GM23338 (cell line): ENCODE measurements around the gene COL4A3. TPM values are rescaled to one million over a fixed set of nuclear protein-coding genes. Genes with fewer than 3 reads are reported as not detected.

ENCODE experiments used
- ATAC-seq: fragments of 200-7000 bp; cut with Tn5 transposase; 3 replicates; pipeline ENCODE4 v1.9.1; 2020
- DNase-seq: peaks from one replicate; pipeline ENCODE4 v3.0.0-alpha.2; 2015; ENCODE audit warnings: low spot score
- H2AFZ ChIP-seq: fragments of 200-600 bp; sonication (generic); 2 replicates; pipeline ENCODE4 v1.8.0; 2016; ENCODE audit warnings: antibody characterized with exemption, mild to moderate bottlenecking, moderate library complexity
- H3F3A ChIP-seq: fragments of 200-600 bp; sonication (generic); replicated peaks from 2 replicates; pipeline ENCODE4 v1.8.0; 2017; ENCODE audit warnings: antibody characterized with exemption, mixed run types, low read depth
- H3K27ac ChIP-seq: fragments of 200-600 bp; sonication (generic); 2 replicates; pipeline ENCODE4 v1.6.1; 2016; ENCODE audit warnings: low read depth
- H3K27me3 ChIP-seq: fragments of 200-600 bp; sonication (generic); 2 replicates; pipeline ENCODE4 v1.8.0; 2016; ENCODE audit warnings: mild to moderate bottlenecking, mixed run types, moderate library complexity; ENCODE audit not compliant: insufficient read depth
- H3K36me3 ChIP-seq: fragments of 200-600 bp; sonication (generic); 2 replicates; pipeline ENCODE4 v1.8.0; 2016; ENCODE audit warnings: mild to moderate bottlenecking; ENCODE audit not compliant: insufficient read depth
- H3K4me1 ChIP-seq: fragments of 200-600 bp; sonication (generic); 2 replicates; pipeline ENCODE4 v1.8.0; 2016; ENCODE audit warnings: mild to moderate bottlenecking, moderate library complexity; ENCODE audit not compliant: insufficient read depth
- H3K4me2 ChIP-seq: fragments of 200-600 bp; sonication (generic); 2 replicates; pipeline ENCODE4 v1.7.1; 2017; ENCODE audit warnings: mixed run types
- H3K4me3 ChIP-seq: fragments of 200-600 bp; sonication (generic); 2 replicates; pipeline ENCODE4 v1.6.1; 2016; ENCODE audit warnings: mixed run types
- H3K79me2 ChIP-seq: fragments of 200-600 bp; sonication (generic); replicated peaks from 2 replicates; pipeline ENCODE4 v1.8.0; 2017; ENCODE audit warnings: mild to moderate bottlenecking; ENCODE audit not compliant: insufficient read depth
- H3K9me2 ChIP-seq: fragments of 200-600 bp; sonication (generic); 2 replicates; pipeline ENCODE4 v1.8.0; 2017; ENCODE audit not compliant: insufficient read depth
- H4K20me1 ChIP-seq: fragments of 200-600 bp; sonication (generic); replicated peaks from 2 replicates; pipeline ENCODE4 v1.8.0; 2017; ENCODE audit warnings: mild to moderate bottlenecking; ENCODE audit not compliant: insufficient read depth
- H3K27ac Mint-ChIP-seq: 2 replicates; pipeline ENCODE4 v1.8.0; 2020; ENCODE audit warnings: inconsistent platforms, mild to moderate bottlenecking, moderate library complexity, mixed read lengths
- H3K27me3 Mint-ChIP-seq: 3 replicates; pipeline ENCODE4 v1.8.0; 2022; ENCODE audit warnings: low read depth, mild to moderate bottlenecking, moderate library complexity, mixed read lengths, inconsistent platforms; ENCODE audit not compliant: insufficient read depth, poor library complexity
- H3K36me3 Mint-ChIP-seq: 3 replicates; pipeline ENCODE4 v1.8.0; 2021; ENCODE audit warnings: low read depth, mild to moderate bottlenecking, inconsistent platforms, moderate library complexity, mixed read lengths
- H3K4me1 Mint-ChIP-seq: 3 replicates; pipeline ENCODE4 v1.8.0; 2020; ENCODE audit warnings: mild to moderate bottlenecking, inconsistent platforms, mixed read lengths
- H3K4me3 Mint-ChIP-seq: 3 replicates; pipeline ENCODE4 v1.8.0; 2021; ENCODE audit warnings: moderate library complexity, mild to moderate bottlenecking, inconsistent platforms, mixed read lengths
- H3K9me3 Mint-ChIP-seq: 3 replicates; pipeline ENCODE4 v1.8.0; 2020; ENCODE audit warnings: moderate library complexity, mild to moderate bottlenecking, inconsistent platforms, mixed read lengths
- CREB1 ChIP-seq: fragments of 250-450 bp; sonication (Bioruptor Pico); IDR thresholded peaks from 2 replicates; pipeline ENCODE4 v1.5.0; 2020; ENCODE audit warnings: low read depth, mild to moderate bottlenecking, moderate library complexity
- EZH2 ChIP-seq: fragments of 200-600 bp; sonication (generic); IDR thresholded peaks from one replicate; pipeline ENCODE4 v1.8.0; 2017; ENCODE audit warnings: antibody characterized with exemption, mild to moderate bottlenecking, low read depth; ENCODE audit not compliant: unreplicated experiment
- EZH2phosphoT487 ChIP-seq: fragments of 200-600 bp; sonication (generic); IDR thresholded peaks from one replicate; pipeline ENCODE4 v1.8.1; 2018; ENCODE audit warnings: antibody characterized with exemption; ENCODE audit not compliant: unreplicated experiment
- JUNB ChIP-seq: IDR thresholded peaks from one replicate; pipeline ENCODE4 v1.6.1; 2016; ENCODE audit warnings: antibody characterized with exemption; ENCODE audit not compliant: unreplicated experiment
- NANOG ChIP-seq: IDR thresholded peaks from 2 replicates; pipeline ENCODE4 v1.6.1; 2016; ENCODE audit warnings: antibody characterized with exemption, borderline replicate concordance
- POLR2AphosphoS5 ChIP-seq: IDR thresholded peaks from 2 replicates; pipeline ENCODE4 v1.6.1; 2016; ENCODE audit warnings: antibody characterized with exemption, low read depth
- STAT1 ChIP-seq: IDR thresholded peaks from one replicate; pipeline ENCODE4 v1.6.1; 2016; ENCODE audit warnings: antibody characterized with exemption; ENCODE audit not compliant: unreplicated experiment
- ZNF114 ChIP-seq: fragments of 250-450 bp; sonication (Bioruptor Pico); IDR thresholded peaks from 2 replicates; pipeline ENCODE4 v1.5.0; 2020; ENCODE audit warnings: mild to moderate bottlenecking, moderate library complexity
- ZNF331 ChIP-seq: fragments of 250-450 bp; sonication (Bioruptor Pico); IDR thresholded peaks from 2 replicates; pipeline ENCODE4 v1.5.0; 2020; ENCODE audit warnings: low read depth, mild to moderate bottlenecking, moderate library complexity
- polyA plus RNA-seq: library from polyadenylated mRNA; unstranded; fragments of >200 nt; fragmentation: Nextera tagmentation; extraction: Ambion mirVana; gene quantifications from 2 replicates; pipeline ENCODE4 v1.2.1, GENCODE V29; 2016
- total RNA-seq: library from RNA; depleted of rRNA; stranded (reverse); fragments of >200 nt; shearing (Covaris generic); gene quantifications from 2 replicates; pipeline ENCODE4 v1.2.3, GENCODE V29; 2014
- TF ChIP-seq, protein P1 (sequence below): IDR thresholded peaks from 2 replicates; pipeline ENCODE4 v1.6.1; 2016; ENCODE audit warnings: antibody characterized with exemption
- TF ChIP-seq, protein P2 (sequence below): fragments of 250-450 bp; sonication (Bioruptor Pico); IDR thresholded peaks from 2 replicates; pipeline ENCODE4 v1.5.0; 2020; ENCODE audit warnings: mild to moderate bottlenecking, moderate library complexity
- TF ChIP-seq, protein P3 (sequence below): IDR thresholded peaks from one replicate; pipeline ENCODE4 v1.6.1; 2018; ENCODE audit warnings: antibody characterized with exemption; ENCODE audit not compliant: unreplicated experiment
- TF ChIP-seq, protein P4 (sequence below), 2 experiments: fragments of 200-600 bp in 1 of 2; sonication (generic) in 1 of 2; conservative IDR thresholded peaks; 2 replicates each; pipeline versions ENCODE4 v1.5.1 to v1.6.1; 2016 to 2017; ENCODE audit warnings: antibody characterized with exemption in 2 of 2, low read depth in 2 of 2, mild to moderate bottlenecking in 2 of 2, moderate library complexity in 1 of 2

Gene COL4A3
- total and polyA plus RNA-seq, 2 experiments from 2014 or later = 1.1 to 3.5 TPM

DNA sequence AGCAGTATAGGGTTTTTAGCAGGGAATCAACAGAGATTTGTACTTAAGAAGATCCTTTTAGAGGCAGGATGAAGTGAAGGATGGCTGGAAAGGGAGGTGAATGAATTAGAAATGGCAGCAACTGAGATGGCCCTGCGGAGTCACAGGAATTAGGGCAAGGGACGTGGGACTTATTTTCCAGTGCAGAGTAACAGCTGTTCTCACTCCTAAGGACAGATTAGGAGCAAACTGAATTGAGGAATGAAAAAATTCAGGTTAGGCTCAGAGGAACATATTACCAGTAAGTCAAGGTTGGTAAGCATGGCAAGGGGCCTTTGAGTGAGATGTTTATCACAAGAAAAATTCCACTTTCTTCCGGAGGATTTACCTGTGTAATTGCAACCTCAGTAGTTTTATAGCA, 34.4 kb downstream of the COL4A3 start:
- Mint-ChIP-seq H3K4me1 (no peaks in the 10 kb centered on the region), H3K27ac (no peak overlapping the region; the same call in 1 of the 2 replicates), H3K36me3 (no peaks in the 10 kb centered on the region), H3K4me3 (no peak overlapping the region), H3K9me3 (no peaks in the 10 kb centered on the region), H3K27me3 (no peaks in the 10 kb centered on the region)
- ATAC-seq = no peak
- H2AFZ ChIP-seq = no peak overlapping the region
- no peak overlapping the region for H3K4me2 ChIP-seq
- no peaks in the 10 kb centered on the region for H3K9me2 ChIP-seq
- H3F3A ChIP-seq = no peaks in the 10 kb centered on the region
- no peaks in the 10 kb centered on the region for H4K20me1 ChIP-seq
- H3K27ac ChIP-seq = no peak overlapping the region
- no peaks in the 10 kb centered on the region for H3K27me3 ChIP-seq
- H3K79me2 ChIP-seq = no peaks in the 10 kb centered on the region
- no peak overlapping the region for H3K4me3 ChIP-seq
- DNase-seq = no peak
- no peaks in the 10 kb centered on the region for H3K4me1 ChIP-seq
- TF ChIP-seq, protein P1, sequence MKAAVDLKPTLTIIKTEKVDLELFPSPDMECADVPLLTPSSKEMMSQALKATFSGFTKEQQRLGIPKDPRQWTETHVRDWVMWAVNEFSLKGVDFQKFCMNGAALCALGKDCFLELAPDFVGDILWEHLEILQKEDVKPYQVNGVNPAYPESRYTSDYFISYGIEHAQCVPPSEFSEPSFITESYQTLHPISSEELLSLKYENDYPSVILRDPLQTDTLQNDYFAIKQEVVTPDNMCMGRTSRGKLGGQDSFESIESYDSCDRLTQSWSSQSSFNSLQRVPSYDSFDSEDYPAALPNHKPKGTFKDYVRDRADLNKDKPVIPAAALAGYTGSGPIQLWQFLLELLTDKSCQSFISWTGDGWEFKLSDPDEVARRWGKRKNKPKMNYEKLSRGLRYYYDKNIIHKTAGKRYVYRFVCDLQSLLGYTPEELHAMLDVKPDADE = no peak
- TF ChIP-seq, protein P2, sequence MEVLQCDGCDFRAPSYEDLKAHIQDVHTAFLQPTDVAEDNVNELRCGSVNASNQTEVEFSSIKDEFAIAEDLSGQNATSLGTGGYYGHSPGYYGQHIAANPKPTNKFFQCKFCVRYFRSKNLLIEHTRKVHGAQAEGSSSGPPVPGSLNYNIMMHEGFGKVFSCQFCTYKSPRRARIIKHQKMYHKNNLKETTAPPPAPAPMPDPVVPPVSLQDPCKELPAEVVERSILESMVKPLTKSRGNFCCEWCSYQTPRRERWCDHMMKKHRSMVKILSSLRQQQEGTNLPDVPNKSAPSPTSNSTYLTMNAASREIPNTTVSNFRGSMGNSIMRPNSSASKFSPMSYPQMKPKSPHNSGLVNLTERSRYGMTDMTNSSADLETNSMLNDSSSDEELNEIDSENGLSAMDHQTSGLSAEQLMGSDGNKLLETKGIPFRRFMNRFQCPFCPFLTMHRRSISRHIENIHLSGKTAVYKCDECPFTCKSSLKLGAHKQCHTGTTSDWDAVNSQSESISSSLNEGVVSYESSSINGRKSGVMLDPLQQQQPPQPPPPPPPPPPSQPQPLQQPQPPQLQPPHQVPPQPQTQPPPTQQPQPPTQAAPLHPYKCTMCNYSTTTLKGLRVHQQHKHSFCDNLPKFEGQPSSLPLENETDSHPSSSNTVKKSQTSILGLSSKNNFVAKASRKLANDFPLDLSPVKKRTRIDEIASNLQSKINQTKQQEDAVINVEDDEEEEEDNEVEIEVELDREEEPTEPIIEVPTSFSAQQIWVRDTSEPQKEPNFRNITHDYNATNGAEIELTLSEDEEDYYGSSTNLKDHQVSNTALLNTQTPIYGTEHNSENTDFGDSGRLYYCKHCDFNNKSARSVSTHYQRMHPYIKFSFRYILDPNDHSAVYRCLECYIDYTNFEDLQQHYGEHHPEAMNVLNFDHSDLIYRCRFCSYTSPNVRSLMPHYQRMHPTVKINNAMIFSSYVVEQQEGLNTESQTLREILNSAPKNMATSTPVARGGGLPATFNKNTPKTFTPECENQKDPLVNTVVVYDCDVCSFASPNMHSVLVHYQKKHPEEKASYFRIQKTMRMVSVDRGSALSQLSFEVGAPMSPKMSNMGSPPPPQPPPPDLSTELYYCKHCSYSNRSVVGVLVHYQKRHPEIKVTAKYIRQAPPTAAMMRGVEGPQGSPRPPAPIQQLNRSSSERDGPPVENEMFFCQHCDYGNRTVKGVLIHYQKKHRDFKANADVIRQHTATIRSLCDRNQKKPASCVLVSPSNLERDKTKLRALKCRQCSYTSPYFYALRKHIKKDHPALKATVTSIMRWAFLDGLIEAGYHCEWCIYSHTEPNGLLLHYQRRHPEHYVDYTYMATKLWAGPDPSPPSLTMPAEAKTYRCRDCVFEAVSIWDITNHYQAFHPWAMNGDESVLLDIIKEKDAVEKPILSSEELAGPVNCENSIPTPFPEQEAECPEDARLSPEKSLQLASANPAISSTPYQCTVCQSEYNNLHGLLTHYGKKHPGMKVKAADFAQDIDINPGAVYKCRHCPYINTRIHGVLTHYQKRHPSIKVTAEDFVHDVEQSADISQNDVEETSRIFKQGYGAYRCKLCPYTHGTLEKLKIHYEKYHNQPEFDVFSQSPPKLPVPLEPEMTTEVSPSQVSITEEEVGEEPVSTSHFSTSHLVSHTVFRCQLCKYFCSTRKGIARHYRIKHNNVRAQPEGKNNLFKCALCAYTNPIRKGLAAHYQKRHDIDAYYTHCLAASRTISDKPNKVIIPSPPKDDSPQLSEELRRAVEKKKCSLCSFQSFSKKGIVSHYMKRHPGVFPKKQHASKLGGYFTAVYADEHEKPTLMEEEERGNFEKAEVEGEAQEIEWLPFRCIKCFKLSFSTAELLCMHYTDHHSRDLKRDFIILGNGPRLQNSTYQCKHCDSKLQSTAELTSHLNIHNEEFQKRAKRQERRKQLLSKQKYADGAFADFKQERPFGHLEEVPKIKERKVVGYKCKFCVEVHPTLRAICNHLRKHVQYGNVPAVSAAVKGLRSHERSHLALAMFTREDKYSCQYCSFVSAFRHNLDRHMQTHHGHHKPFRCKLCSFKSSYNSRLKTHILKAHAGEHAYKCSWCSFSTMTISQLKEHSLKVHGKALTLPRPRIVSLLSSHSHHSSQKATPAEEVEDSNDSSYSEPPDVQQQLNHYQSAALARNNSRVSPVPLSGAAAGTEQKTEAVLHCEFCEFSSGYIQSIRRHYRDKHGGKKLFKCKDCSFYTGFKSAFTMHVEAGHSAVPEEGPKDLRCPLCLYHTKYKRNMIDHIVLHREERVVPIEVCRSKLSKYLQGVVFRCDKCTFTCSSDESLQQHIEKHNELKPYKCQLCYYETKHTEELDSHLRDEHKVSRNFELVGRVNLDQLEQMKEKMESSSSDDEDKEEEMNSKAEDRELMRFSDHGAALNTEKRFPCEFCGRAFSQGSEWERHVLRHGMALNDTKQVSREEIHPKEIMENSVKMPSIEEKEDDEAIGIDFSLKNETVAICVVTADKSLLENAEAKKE = no peak
- TF ChIP-seq CREB1 (no peak), ZNF114 (CRISPR knock-in tag) (no peak), EZH2 (no peak), POLR2AphosphoS5 (no peak), NANOG (no peak), STAT1 (no peak), EZH2phosphoT487 (no peak), JUNB (no peak), ZNF331 (CRISPR knock-in tag) (no peak)
- TF ChIP-seq, protein P3, sequence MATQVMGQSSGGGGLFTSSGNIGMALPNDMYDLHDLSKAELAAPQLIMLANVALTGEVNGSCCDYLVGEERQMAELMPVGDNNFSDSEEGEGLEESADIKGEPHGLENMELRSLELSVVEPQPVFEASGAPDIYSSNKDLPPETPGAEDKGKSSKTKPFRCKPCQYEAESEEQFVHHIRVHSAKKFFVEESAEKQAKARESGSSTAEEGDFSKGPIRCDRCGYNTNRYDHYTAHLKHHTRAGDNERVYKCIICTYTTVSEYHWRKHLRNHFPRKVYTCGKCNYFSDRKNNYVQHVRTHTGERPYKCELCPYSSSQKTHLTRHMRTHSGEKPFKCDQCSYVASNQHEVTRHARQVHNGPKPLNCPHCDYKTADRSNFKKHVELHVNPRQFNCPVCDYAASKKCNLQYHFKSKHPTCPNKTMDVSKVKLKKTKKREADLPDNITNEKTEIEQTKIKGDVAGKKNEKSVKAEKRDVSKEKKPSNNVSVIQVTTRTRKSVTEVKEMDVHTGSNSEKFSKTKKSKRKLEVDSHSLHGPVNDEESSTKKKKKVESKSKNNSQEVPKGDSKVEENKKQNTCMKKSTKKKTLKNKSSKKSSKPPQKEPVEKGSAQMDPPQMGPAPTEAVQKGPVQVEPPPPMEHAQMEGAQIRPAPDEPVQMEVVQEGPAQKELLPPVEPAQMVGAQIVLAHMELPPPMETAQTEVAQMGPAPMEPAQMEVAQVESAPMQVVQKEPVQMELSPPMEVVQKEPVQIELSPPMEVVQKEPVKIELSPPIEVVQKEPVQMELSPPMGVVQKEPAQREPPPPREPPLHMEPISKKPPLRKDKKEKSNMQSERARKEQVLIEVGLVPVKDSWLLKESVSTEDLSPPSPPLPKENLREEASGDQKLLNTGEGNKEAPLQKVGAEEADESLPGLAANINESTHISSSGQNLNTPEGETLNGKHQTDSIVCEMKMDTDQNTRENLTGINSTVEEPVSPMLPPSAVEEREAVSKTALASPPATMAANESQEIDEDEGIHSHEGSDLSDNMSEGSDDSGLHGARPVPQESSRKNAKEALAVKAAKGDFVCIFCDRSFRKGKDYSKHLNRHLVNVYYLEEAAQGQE = no peak
- TF ChIP-seq, protein P4, sequence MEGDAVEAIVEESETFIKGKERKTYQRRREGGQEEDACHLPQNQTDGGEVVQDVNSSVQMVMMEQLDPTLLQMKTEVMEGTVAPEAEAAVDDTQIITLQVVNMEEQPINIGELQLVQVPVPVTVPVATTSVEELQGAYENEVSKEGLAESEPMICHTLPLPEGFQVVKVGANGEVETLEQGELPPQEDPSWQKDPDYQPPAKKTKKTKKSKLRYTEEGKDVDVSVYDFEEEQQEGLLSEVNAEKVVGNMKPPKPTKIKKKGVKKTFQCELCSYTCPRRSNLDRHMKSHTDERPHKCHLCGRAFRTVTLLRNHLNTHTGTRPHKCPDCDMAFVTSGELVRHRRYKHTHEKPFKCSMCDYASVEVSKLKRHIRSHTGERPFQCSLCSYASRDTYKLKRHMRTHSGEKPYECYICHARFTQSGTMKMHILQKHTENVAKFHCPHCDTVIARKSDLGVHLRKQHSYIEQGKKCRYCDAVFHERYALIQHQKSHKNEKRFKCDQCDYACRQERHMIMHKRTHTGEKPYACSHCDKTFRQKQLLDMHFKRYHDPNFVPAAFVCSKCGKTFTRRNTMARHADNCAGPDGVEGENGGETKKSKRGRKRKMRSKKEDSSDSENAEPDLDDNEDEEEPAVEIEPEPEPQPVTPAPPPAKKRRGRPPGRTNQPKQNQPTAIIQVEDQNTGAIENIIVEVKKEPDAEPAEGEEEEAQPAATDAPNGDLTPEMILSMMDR (conservative IDR thresholded peaks at IDR 0.05; ENCODE audit: low read depth in 2 of 2) = no peak
- H3K36me3 ChIP-seq = no peaks in the 10 kb centered on the region
